ENCODE results near the gene ZBTB12. TPM values are rescaled to one million over a fixed set of nuclear protein-coding genes. Genes with fewer than 3 reads are reported as not detected.

Gene ZBTB12
- total and polyA plus RNA-seq, 10 of the 15 experiments (the other 5 are each of a cell fraction or from before 2014, with no cell fraction given), result 0.81 to 4.5 (median 1.7) TPM; not detected in 4

GRCh38 chr6:31927242-31927862 is 25.5 kb upstream of the ZBTB12 start, which contains the start of gene C2:
Gene C2, plus strand, starts transcription at chr6:31927717. Its CDS starts 36 bp downstream, at chr6:31927753.
- Histone ChIP-seq H3K9ac (ENCODE audit: control insufficient read depth, insufficient read depth, low read length) (no peak within 1 kb of the TSS), H3K36me3 (ENCODE audit: control insufficient read depth in 2 of 2, insufficient read depth in 2 of 2, low read length in 1 of 2) (no peaks in the 10 kb centered on the region), H3K79me2 (ENCODE audit: control insufficient read depth, insufficient read depth, low read length) (no peaks in the 10 kb centered on the region), H3K27me3 (replicated peaks in 1 of 2; ENCODE audit: control insufficient read depth in 2 of 2, insufficient read depth in 2 of 2, low read length in 1 of 2) (no peaks in the 10 kb centered on the region), H3K9me3 (replicated peaks; ENCODE audit: control insufficient read depth, insufficient read depth, low read length) (peaks cover 1% of the 10 kb centered on the region; the same call in 1 of the 3 replicates), H3K4me3 (no peak within 1 kb of the TSS), H3K4me2 (ENCODE audit: control insufficient read depth, insufficient read depth) (no peak within 1 kb of the TSS), H3K27ac (ENCODE audit: control insufficient read depth, insufficient read depth) (no peak within 1 kb of the TSS), H3K4me1 (ENCODE audit: control insufficient read depth, insufficient read depth, low read length) (no peaks in the 10 kb centered on the region), H4K20me1 (ENCODE audit: control insufficient read depth, insufficient read depth) (no peaks in the 10 kb centered on the region), H2AFZ (ENCODE audit: control insufficient read depth, low read depth, low read length) (no peak within 1 kb of the TSS)
- BruUV-seq (replicated peaks), result no TSS peak
- intact Hi-C loops (cut with micrococcal nuclease; ENCODE audit: unreplicated experiment) (no loop called here), in situ Hi-C loops (cut with MboI) (no loop called here)
- ChIA-PET CTCF (interaction anchor here (1.0 kb wide), 1 partner anchor 191 kb away, joined by 3 read pairs; no protein-coding TSS in a partner anchor), SMC1A (ENCODE audit: uncharacterized antibody, unreplicated experiment) (no interaction called here), POLR2A (no interaction called here), RAD21 (ENCODE audit: unreplicated experiment) (no interaction called here)
- DNase-seq (ENCODE audit: low read depth, low spot score) (no peak), ATAC-seq (no peak), FAIRE-seq (no peak)
- WGBS (ENCODE audit: insufficient coverage, insufficient replicate concordance, low lambda C conversion rate, missing lambda C conversion rate), result 46% methylated on average over 11 of the region's 11 CpGs
- TF ChIP-seq PRDM15 (CRISPR knock-in tag; IDR thresholded peaks at IDR 0.05) (no peak), HSF1 (IDR thresholded peaks at IDR 0.05; ENCODE audit: low read depth, low read length) (no peak), BRCA1 (IDR thresholded peaks at IDR 0.05; ENCODE audit: low read depth, low read length) (no peak), ATF3 (IDR thresholded peaks at IDR 0.05; ENCODE audit: borderline replicate concordance, extremely low read depth, low read depth, low read length) (no peak), SPI1 (IDR thresholded peaks at IDR 0.05; ENCODE audit: borderline replicate concordance, insufficient read depth, low read depth, low read length) (no peak), PBX3 (IDR thresholded peaks at IDR 0.05; ENCODE audit: insufficient replicate concordance, low read depth, low read length) (no peak), CREB1 (IDR thresholded peaks at IDR 0.05; ENCODE audit: low read depth) (no peak), SMC3 (IDR thresholded peaks at IDR 0.05; ENCODE audit: borderline replicate concordance, low read length) (no peak), IKZF1 (conservative IDR thresholded peaks at IDR 0.05) (no peak), CTCF (IDR thresholded peaks at IDR 0.05 in 2 of 3, conservative IDR thresholded peaks at IDR 0.05 in 1 of 3; ENCODE audit: control insufficient read depth in 2 of 3, extremely low read depth in 1 of 3, insufficient read depth in 1 of 3, low read depth in 3 of 3, low read length in 3 of 3) (no peak), KDM1A (IDR thresholded peaks at IDR 0.05; ENCODE audit: borderline replicate concordance) (no peak), POU2F2 (IDR thresholded peaks at IDR 0.05; ENCODE audit: borderline replicate concordance, low read depth, low read length) (no peak), ZBED1 (IDR thresholded peaks at IDR 0.05; ENCODE audit: borderline replicate concordance) (no peak), ATF7 (IDR thresholded peaks at IDR 0.05; ENCODE audit: low read depth) (no peak)

All from GM12878 (cell line).